NOMO-1 (cell line): ENCODE data around the gene HBE1.
"Not testable (repeated sequence)": the region's sequence is repeated elsewhere in the genome, so short reads cannot be mapped to it uniquely, and the experiment has no call there.

Source experiments
- DNase-seq, 2 experiments: peaks; one replicate each; lab custom pipeline; 2025; ENCODE audit not compliant: unreplicated experiment in 2 of 2; lab: John Stamatoyannopoulos, UW

HBE1 gene

GRCh38 chr11:5285703-5286340 is 16.1 kb upstream of the HBE1 start:
- peak in 1 of 2 experiments; percentile 24 for DNase-seq

GRCh38 chr11:5284637-5285036 is 14.9 kb upstream of the HBE1 start:
- DNase-seq: no peak

- DNase-seq: no peak
Observed at GRCh38 chr11:5283882-5284281, 14.1 kb upstream of the HBE1 start.

GRCh38 chr11:5283086-5283485 is 13.3 kb upstream of the HBE1 start:
- DNase-seq: no peak

- no peak for DNase-seq
Observed at GRCh38 chr11:5282628-5283027, 12.9 kb upstream of the HBE1 start.

GRCh38 chr11:5281596-5281995 is 11.9 kb upstream of the HBE1 start:
- DNase-seq: no peak

GRCh38 chr11:5280582-5281102 is 10.9 kb upstream of the HBE1 start:
- peak; percentile 38 to 68 for DNase-seq

- no peak for DNase-seq
Observed at GRCh38 chr11:5279471-5280090, 9.8 kb upstream of the HBE1 start.

- no peak for DNase-seq
Observed at GRCh38 chr11:5277807-5278382, 8.2 kb upstream of the HBE1 start.

- DNase-seq: no peak
Observed at GRCh38 chr11:5276697-5277096, 7.0 kb upstream of the HBE1 start.

- no peak for DNase-seq
Observed at GRCh38 chr11:5275369-5276110, 5.8 kb upstream of the HBE1 start.

GRCh38 chr11:5274395-5274794 is 4.7 kb upstream of the HBE1 start:
- no peak for DNase-seq

- no peak for DNase-seq
Observed at GRCh38 chr11:5272395-5273017, 2.8 kb upstream of the HBE1 start.

- DNase-seq: no peak
Observed at GRCh38 chr11:5267033-5267563, 2.6 kb downstream of the HBE1 start.

- DNase-seq: no peak
Observed at GRCh38 chr11:5266609-5267008, 3.1 kb downstream of the HBE1 start.

- DNase-seq: no peak
Observed at GRCh38 chr11:5265832-5266231, 3.9 kb downstream of the HBE1 start.

GRCh38 chr11:5258543-5259262 is 11.0 kb downstream of the HBE1 start:
- no peak for DNase-seq

- DNase-seq: no peak
Observed at GRCh38 chr11:5257296-5257695, 12.4 kb downstream of the HBE1 start.

- DNase-seq: not testable (repeated sequence)
Observed at GRCh38 chr11:5254646-5255413, 14.9 kb downstream of the HBE1 start, which contains the start of gene HBG2. Gene HBG2 (minus strand): TSS chr11:5254781. CDS start chr11:5254728, 53 bp downstream.
